Omental fat pad (tissue), 4 donors: Measurements from ENCODE around the gene ITGAX. TPM values are rescaled to one million over a fixed set of nuclear protein-coding genes. Genes with fewer than 3 reads are reported as not detected.
"Not testable (repeated sequence)": the region's sequence is repeated elsewhere in the genome, so short reads cannot be mapped to it uniquely, and the experiment has no call there.

Experiments
- ATAC-seq: fragments of 150-250 bp; one replicate; pipeline ENCODE4 v1.9.1; 2016; ENCODE audit warnings: mild to moderate bottlenecking, moderate library complexity; ENCODE audit not compliant: low FRiP score
- DNase-seq: peaks from one replicate; pipeline ENCODE4 v3.0.0-alpha.2; 2019; ENCODE audit warnings: low spot score
- total RNA-seq, 4 donors: library from RNA; depleted of rRNA; stranded (reverse); fragments of >200 nt; gene quantifications; one replicate each; pipeline ENCODE4 v1.1.0, GENCODE V29; 2016
- TF ChIP-seq, protein P1 (sequence below), 3 donors: fragments of 450-650 bp; IDR thresholded peaks; one replicate each; pipeline ENCODE4 v1.5.1; 2016 to 2017; ENCODE audit warnings: antibody characterized with exemption in 3 of 3, mild to moderate bottlenecking in 3 of 3, moderate library complexity in 2 of 3

Gene ITGAX
- total RNA-seq, 4 donors from 2014 or later = 11.7 to 161 (median 27.0) TPM

DNA sequence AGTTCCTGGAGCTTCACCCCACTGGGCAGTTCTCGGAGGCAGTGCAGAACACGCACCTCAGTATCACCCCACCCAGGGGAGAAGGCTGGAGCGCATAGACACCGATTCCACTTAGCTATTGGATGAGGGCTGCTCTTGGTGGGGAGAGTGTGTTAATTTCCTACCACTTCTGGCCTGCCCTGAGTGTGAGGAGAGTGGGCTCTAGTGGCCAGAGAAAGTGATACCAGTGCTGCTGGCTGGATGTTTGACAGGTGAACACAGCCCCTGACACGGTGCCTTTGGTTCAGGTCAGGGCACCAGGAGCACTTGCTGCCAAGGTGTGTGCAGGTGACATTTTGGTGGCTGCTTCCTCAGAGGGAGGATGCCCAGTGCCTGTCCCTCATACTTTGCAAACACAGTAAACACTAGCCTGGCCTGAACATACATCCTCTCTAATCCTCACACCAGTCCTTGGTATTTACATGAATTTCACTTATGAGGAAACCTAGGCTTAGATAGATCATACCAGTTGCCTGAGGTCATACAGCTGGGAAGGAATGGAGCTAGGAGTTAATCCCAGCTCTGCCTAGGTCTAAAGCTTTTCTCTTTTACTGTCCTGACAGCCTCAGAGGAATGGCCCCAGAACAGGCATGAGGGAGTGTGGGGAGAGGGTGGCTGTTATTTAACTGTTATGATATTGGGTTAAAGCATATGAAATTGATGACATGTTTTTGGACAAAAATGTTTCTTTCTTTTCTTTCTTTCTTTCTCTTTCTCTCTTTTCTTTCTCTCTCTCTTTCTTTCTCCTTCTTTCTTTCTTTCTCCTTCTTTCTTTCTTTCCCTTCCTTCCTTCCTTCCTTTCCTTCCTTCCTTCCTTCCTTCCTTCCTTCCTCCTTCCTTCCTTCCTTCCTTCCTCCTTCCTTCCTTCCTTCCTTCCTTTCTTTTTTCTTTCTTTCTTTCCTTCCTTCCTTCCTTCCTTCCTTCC, 21.0 kb upstream of the ITGAX start:
- DNase-seq (no peak), ATAC-seq (no peak)
- TF ChIP-seq, protein P1, sequence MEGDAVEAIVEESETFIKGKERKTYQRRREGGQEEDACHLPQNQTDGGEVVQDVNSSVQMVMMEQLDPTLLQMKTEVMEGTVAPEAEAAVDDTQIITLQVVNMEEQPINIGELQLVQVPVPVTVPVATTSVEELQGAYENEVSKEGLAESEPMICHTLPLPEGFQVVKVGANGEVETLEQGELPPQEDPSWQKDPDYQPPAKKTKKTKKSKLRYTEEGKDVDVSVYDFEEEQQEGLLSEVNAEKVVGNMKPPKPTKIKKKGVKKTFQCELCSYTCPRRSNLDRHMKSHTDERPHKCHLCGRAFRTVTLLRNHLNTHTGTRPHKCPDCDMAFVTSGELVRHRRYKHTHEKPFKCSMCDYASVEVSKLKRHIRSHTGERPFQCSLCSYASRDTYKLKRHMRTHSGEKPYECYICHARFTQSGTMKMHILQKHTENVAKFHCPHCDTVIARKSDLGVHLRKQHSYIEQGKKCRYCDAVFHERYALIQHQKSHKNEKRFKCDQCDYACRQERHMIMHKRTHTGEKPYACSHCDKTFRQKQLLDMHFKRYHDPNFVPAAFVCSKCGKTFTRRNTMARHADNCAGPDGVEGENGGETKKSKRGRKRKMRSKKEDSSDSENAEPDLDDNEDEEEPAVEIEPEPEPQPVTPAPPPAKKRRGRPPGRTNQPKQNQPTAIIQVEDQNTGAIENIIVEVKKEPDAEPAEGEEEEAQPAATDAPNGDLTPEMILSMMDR (IDR thresholded peaks at IDR 0.05) = no peak

DNA sequence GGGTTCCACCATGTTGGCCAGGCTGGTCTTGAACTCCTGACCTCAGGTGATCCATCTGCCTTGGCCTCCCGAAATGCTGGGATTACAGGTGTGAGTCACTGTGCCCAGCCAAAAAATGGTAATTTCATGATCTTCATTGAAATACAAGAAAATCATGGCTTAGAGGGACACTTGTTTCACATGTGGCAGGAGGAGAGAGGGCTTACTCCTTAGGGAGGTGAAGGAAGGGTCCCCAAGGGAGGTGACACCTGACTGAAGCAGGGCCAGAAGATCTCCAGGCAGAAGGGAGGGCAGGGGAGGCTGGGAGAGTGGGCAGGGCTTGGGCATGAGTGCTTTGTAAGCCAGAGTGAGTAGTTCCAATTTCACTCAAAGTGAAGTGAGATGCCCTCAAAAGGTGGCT, 20.0 kb upstream of the ITGAX start:
- ATAC-seq = no peak
- TF ChIP-seq, protein P1 (IDR thresholded peaks at IDR 0.05) = no peak
- no peak for DNase-seq

DNA sequence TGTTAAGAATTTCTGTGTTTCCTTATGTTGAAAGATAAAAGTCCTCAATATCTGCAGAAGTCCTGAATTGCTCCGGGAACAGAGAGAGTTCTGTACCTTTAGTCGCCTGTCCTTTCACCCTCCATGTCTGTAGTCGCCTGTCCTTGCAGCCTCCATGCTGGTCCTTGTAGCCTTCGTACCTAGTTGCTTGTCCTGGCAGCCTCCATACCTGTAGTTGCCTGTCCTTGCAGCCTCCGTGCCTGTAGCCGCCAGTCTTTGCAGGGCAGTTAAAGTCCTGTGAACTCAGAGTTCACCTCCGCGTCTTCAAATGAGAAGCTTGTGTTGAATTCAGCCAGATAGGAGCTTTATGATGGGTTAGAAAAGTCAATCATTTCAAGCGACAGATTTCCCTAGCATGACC, 19.5 kb upstream of the ITGAX start:
- ATAC-seq (no peak), DNase-seq (no peak)
- TF ChIP-seq, protein P1 (IDR thresholded peaks at IDR 0.05) = no peak

DNA sequence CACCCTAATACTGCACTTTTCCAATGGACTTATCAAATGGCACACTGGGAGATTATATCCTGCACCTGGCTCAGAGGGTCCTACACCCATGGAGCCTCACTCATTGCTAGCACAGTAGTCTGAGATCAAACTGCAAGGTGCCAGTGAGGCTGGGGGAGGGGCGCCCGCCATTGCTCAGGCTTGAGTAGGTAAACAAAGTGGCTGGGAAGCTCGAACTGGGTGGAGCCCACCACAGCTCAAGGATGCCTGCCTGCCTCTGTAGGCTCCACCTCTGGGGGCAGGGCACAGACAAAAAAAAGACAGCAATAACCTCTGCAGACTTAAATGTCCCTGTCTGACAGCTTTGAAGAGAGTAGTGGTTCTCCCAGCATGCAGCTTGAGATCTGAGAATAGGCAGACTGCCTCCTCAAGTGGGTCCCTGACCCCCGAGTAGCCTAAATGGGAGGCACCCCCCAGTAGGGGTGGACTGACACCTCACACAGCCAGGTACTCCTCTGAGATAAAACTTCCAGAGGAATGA, 16.8 kb upstream of the ITGAX start:
- not testable (repeated sequence) for ATAC-seq, DNase-seq

DNA sequence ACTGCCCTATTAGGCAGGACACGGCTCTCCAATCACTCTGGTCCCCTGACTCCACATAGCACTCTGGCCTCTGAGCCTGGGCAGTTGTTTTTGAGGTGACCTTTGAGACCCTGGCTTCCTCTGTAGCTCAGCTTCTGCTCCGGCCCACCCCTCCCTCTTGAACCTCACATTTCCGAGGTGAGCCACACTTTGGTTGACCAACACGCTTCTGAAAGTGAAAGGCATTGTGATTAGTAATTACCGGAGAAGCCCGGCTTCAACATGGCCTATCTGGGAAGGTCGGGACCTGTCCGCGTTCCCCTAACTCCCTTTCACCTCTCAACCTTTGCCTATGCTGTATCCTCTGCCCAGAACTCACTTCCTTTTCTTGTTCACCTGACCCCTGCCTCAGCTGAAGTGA, 10.3 kb upstream of the ITGAX start:
- DNase-seq (no peak), ATAC-seq (no peak)
- TF ChIP-seq, protein P1 (IDR thresholded peaks at IDR 0.05) = no peak

DNA sequence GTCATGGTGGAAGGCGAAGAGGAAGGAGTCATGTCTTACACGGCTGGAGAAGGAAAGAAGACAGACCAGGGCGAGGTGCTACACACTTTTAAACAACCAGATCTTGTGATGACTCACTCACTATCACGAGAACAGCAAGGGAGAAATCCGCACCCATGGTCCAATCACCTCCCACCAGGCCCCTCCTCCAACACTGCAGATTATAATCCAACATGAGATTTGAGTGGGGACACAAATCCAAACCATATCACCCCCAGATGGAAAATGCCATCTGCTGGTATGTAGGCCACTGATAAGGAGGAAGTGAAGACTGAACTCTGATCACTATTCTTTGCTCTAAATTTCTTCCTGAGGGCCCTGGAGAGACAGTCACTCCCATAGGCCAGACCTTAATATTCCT, 7.5 kb upstream of the ITGAX start:
- DNase-seq (no peak), ATAC-seq (no peak)
- TF ChIP-seq, protein P1 (IDR thresholded peaks at IDR 0.05) = no peak

DNA sequence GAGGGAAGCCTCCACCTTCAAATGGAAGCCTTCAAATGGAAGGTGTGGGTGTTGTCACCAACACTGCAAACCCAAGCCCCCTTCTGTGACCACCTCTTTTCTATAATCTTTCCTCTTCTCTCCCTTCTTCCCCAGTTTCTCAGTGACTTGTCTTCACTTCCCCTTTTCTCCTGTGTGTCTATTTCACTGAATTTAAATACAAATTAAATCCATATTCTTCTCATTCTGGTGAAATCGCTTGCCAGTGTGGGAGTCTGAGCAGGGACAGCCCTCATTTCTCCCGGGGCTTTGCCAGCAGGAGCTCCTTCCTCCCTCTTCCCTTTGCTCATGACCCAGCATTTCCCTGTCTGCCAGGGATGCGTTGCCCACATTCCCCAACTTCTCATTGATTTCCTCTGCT, 6.4 kb upstream of the ITGAX start:
- DNase-seq = no peak
- no peak for ATAC-seq

More for the DNA sequence above, 6.4 kb upstream of the ITGAX start:
- TF ChIP-seq, protein P1 (IDR thresholded peaks at IDR 0.05) = no peak
